HFF-Myc (cell line): ENCODE measurements around the gene ZNF605.
"Not testable (repeated sequence)": the region's sequence is repeated elsewhere in the genome, so short reads cannot be mapped to it uniquely, and the experiment has no call there.

Source experiments
- DNase-seq: peaks from one replicate; pipeline ENCODE4 v3.0.0-alpha.2; 2011; ENCODE audit warnings: low read depth; ENCODE audit errors: extremely low read depth
- H3K4me3 ChIP-seq: replicated peaks from 2 replicates; pipeline ENCODE4 v1.5.1; 2011; ENCODE audit warnings: low read depth, mild to moderate bottlenecking, control low read depth, low read length
- TF ChIP-seq, protein P1 (sequence below): IDR thresholded peaks from 2 replicates; pipeline ENCODE4 v1.5.1; 2012; ENCODE audit warnings: mild to moderate bottlenecking, low read depth, low read length, control low read depth; ENCODE audit errors: missing control alignments

The ZNF605 gene

DNA sequence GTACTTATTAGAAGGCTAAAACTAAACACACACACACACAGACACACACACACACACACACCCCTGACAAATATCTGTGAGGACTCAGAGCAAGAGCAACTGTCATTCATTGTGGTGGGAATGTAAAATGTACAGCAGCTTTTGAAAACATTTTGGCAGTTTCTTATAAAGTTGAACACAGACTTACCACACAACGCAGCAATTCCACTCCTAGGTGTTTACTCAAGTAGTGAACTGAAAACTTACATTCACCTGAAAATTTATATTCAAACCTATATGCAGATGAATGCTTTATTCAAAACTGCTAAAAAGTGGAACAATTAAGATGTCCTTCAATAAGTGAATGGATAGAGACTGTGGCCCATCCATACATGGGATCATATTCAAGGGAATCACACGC, 18.6 kb downstream of the ZNF605 start:
- TF ChIP-seq, protein P1, sequence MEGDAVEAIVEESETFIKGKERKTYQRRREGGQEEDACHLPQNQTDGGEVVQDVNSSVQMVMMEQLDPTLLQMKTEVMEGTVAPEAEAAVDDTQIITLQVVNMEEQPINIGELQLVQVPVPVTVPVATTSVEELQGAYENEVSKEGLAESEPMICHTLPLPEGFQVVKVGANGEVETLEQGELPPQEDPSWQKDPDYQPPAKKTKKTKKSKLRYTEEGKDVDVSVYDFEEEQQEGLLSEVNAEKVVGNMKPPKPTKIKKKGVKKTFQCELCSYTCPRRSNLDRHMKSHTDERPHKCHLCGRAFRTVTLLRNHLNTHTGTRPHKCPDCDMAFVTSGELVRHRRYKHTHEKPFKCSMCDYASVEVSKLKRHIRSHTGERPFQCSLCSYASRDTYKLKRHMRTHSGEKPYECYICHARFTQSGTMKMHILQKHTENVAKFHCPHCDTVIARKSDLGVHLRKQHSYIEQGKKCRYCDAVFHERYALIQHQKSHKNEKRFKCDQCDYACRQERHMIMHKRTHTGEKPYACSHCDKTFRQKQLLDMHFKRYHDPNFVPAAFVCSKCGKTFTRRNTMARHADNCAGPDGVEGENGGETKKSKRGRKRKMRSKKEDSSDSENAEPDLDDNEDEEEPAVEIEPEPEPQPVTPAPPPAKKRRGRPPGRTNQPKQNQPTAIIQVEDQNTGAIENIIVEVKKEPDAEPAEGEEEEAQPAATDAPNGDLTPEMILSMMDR: no peak

DNA sequence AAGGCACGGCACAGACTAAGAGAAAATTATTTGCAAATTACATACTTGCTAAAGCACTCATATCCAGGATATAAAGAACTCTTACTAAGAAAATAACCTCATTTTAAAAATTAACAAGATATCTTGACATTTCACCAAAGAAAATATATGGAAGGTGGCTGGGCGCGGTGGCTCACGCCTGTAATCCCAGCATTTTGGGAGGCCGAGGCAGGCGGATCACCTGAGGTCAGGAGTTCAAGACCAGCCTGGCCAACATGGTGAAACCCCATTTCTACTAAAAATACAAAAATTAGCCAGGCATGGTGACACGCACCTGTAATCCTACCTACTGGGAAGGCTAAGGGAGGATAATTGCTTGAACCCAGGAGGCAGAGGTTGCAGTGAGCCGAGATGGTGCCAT, 19.2 kb downstream of the ZNF605 start:
- H3K4me3 ChIP-seq, DNase-seq: not testable (repeated sequence)

More for the DNA sequence above, 18.6 kb downstream of the ZNF605 start:
- no peak for DNase-seq
- no peak overlapping the region for H3K4me3 ChIP-seq

DNA sequence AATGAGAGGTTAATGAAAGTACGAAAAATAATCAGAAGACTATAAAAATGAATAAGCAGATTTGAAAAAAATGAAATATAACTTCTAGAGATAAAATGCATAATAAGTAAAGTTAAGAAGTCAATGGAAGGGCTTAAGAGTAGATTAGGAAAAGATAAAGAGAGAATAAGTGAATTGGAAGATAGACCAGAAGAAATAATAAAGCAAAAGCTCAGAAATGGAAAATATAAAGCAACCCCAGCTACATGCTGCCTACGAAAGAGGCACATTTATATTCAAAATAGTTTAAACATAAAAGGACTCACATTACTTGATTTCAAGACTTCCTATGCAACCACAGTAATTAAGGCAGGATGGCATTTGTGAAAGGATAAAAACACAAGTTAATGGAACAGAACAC, 19.9 kb downstream of the ZNF605 start:
- TF ChIP-seq, protein P1: no peak
- no peak for DNase-seq
- H3K4me3 ChIP-seq: no peak overlapping the region

DNA sequence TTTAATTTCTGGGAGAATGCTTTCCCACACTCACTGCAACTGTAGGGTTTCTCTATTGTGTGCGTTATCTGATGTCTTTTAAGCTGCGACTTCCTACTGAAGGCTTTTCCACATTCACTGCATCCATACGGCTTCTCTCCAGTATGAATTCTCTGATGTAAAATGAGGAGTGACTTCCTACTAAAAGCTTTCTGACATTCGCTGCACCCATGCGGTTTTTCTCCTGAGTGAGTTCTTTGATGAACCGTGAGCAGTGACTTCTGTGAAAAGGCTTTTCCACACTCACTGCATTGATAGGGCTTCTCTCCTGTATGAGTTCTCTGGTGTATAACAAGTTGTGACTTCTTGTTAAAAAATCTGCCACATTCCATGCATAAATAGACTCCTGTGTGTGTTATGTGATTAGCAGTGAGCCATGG, 29.7 kb downstream of the ZNF605 start:
- no peak overlapping the region for H3K4me3 ChIP-seq
- TF ChIP-seq, protein P1: no peak
- no peak for DNase-seq

DNA sequence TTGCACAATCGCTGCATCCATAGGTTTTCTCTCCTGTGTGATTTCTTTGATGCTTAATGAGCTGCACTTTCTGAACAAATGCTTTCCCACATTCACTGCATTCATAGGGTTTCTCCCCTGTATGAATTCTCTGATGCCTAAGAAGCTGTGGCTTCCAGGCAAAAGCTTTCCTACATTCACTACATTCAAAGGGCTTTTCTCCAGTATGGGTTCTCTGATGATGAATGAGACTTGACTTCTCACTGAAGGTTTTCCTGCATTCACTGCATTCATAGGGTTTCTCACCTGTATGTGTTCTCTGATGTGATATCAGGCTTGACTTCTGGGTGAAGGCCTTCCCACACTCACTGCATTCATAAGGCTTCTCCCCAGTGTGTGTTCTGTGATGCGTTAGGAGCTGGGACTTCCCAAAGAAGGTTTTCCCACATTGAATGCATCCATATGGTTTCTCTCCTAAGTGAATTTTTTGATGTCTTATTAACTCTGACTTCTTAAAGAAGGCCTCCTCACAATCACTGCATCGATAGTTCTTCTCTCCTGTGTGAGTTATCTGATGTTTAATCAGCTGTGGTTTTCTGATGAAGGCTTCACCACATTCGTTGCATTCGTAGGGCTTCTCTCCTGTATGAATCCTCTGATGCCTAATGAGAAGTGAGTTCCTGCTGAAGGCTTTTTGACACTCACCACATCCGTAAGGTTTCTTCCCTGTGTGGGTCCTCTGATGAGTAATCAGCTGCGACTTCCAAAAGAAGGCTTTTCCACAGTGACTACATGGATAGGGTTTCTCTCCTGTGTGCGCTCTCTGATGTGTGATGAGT, 30.3 kb downstream of the ZNF605 start:
- no peak for DNase-seq
- no peak overlapping the region for H3K4me3 ChIP-seq
- TF ChIP-seq, protein P1: no peak

DNA sequence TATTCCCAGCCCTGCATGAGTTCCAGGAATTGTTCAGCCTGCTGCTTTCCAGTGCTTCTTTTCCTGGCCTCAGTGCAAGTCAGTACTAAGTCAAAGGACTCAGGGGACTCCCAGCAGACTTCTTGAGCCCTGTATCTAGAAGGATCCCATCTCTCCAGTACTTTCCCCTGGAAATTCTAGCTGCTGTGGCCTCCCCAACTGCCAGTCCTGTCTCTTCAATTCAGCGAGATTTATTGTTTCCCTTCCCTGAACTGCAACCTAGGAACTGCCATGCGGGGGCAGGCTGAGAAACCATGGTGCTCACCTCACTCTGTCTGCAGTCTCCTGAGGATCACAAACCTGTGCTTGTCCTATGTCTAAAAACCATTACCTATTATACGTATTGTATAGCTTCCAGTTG, 31.8 kb downstream of the ZNF605 start:
- no peak for DNase-seq
- TF ChIP-seq, protein P1: no peak

DNA sequence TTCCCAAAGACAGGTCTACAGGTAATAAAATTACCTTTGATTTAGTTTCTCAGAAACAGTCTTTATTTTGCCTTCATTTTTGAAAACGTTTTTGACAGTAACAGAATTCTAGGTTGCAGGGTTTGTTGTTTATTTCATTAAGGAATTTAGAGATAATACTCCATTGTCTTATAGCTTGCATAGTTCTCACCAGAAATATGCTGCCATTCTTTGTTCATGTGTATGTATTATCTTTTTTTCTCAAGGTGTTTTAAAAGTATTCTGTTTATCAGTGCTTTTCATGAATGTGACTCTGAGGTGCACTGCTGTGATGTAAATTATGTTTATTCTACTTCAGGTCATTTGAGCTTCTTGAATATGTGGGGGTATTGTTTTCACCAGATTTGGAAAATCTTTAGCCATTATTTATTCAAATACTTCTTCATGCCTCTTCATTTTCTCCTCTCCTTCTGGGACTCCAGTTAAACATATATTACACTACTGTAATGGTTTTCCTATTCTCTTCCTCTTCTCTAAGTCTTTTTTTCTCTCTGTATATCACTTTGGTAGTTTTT, 32.7 kb downstream of the ZNF605 start:
- no peak for DNase-seq
- no peak overlapping the region for H3K4me3 ChIP-seq
- TF ChIP-seq, protein P1: no peak

More for the DNA sequence above, 31.8 kb downstream of the ZNF605 start:
- H3K4me3 ChIP-seq: no peak overlapping the region
